SKM-1 (cell line): ENCODE data around the gene CCNJL.
"Not testable (repeated sequence)": the region's sequence is repeated elsewhere in the genome, so short reads cannot be mapped to it uniquely, and the experiment has no call there.

Experiments used
- DNase-seq: peaks from one replicate; lab custom pipeline; 2025; ENCODE audit not compliant: unreplicated experiment; lab: John Stamatoyannopoulos, UW

Gene CCNJL

DNA sequence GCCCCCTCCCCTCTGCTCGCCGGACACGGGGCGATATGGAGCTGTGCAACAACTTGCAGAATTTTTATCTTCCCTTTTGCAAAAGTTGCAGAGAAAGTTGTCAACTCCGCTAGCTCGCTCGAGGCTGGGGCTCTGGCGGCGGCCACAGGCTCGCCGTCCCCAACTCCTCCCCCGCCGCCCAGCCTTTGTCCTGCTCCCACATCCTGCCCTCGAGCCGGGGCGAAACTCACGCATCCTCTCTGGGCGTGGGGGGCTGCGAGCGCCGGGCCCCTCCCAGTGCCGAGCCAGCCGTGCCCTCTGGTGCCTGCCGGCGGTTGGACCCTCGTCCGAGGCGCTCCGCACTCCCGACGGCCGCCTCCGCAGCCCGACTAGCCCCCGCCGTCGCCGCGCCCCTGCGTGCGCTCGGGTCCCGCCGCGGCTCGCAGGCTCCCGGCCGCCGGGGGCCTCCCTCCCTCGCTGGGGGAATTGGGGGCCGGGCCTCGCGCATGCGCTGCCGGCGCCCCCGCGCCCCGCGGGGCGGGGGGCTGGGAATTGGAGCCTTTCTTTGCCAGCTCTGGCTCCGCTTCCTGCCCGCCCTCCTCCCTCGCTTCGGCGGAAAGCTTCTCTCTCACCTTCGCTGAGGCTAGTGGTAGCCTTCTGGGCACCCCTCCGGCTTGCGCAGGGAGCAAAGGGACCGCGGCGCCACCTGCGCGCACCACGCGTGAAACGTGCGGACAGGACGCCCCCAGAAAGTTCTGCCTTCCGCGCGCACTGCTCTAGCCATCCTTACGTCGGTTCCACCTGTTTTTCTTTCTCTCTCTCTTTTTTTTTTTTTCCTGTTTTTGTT lies at the start of gene CCNJL:
Gene CCNJL, minus strand, starts transcription at position 431 of the 826 bp plus-strand sequence. CDS start 641 bp downstream, outside the sequence.
- no peak for DNase-seq

DNA sequence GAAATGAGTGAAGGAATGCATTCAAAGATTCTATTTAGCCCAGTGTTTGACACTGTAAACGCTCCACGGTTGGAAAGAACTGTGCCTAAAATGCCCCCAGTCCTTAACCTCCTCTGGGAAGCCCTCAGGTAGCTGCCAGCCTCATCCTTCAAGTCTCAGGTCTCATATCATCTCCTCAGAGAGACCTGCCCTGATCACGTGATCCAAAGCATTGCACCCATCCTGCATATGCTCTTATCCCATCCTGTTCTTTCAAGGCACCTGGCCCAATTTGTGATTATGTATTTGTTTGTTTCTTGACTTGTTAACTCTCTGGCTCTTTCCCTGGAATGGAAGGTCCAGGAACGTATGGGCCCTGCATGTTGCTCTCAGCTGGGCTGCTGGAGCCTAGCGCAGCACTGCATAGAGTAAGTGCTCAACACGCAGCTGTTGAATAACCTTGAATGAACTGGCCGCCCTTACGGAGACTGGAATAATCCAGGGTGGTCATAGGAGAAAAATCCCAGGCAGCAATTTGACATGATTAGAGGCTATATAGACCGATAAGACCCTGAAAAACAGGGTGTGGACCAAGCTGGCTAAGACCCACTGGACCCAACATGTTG lies 49.4 kb upstream of the CCNJL start:
- DNase-seq = no peak

DNA sequence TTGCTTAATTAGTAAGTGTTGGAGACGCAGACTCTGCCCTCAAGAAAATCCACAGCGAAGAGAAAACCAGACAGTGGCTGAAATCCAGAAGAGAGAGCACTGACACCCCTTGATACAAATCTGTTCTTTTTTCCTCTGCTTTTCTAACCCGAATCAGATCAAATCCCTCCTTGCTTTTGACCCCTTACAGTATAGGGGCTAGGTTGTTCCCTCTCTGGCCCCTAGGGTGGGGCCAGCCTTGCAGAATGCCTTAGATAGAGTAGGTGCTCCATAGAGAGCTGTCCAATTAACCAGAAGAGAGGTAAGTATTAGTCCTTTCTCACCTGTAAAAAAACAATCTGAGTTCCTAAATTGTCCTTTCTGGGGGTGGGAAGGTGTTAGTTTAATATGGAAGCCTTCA lies 47.9 kb upstream of the CCNJL start:
- no peak for DNase-seq

DNA sequence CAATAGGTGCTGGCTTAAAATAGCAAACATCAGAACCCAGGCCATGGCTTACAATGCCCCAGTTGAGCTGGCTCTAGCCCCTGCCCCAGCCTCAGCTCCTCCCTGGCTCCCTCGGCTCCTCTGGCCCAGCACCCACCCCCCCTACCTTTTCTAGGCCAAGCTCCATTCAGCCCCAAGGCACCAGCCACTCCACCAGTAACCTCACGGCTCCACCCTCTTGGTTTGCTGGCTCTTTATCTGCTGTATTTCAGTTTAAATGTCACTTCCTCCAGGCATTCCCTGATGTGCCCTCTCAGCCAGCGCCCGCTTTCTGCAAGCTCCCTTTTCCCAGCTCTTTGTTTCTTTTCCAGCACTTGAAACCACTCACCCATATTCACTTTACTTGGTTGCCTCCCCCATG lies 47.5 kb upstream of the CCNJL start:
- DNase-seq = no peak

GRCh38 chr5:160359242-160359641 lies 46.9 kb upstream of the CCNJL start:
- DNase-seq = no peak

GRCh38 chr5:160357861-160358411 lies 45.6 kb upstream of the CCNJL start:
- no peak for DNase-seq

DNA sequence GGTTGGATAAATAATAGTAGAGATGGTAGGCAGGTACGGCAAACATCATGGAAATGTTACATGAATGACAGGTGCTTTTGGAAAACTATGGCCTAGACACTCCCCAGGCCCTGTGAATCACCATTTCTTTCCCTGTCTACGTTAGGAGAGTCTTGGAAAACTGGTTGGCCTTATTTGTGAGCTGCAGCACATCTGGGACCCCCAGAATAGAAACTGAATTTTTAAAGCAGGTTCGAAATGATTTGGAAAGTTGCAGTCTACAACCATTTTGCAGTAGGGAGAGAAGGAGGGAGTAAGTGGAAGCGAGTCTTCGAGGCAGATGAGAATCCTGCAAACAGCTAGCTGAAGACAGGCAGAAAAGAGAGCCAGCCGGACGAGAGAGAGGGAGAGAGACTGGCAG lies 45.0 kb upstream of the CCNJL start:
- no peak for DNase-seq

- DNase-seq = no peak
Observed at GRCh38 chr5:160356550-160357347, 44.4 kb upstream of the CCNJL start.

GRCh38 chr5:160354666-160355065 lies 42.3 kb upstream of the CCNJL start:
- DNase-seq = no peak

DNA sequence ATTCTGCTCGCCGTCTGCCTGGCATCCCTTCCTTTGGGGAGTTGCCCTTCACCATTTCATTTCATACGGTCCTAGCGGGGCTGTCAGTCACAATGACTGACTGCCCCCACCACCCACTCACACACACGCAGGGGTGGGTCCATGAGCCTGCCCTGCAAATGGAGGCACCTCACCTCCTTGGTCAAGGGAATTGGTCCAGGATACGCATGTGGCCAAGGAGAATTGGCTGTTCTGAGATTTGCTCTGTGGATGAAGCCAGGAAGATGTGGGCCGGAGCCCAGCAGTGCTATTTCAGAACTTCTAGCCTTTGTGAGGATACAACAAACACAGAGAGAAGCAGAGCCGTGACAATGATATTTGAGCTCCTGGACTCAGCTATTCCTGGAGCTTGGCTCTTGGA lies 41.0 kb upstream of the CCNJL start:
- no peak for DNase-seq

- DNase-seq = no peak
Observed at GRCh38 chr5:160352308-160352707, 39.9 kb upstream of the CCNJL start.

- DNase-seq = no peak
Observed at GRCh38 chr5:160349935-160350303, 37.6 kb upstream of the CCNJL start.

- DNase-seq = no peak
Observed at GRCh38 chr5:160349249-160349934, 37.0 kb upstream of the CCNJL start.

GRCh38 chr5:160348080-160348479 lies 35.7 kb upstream of the CCNJL start:
- DNase-seq = no peak

GRCh38 chr5:160347448-160347847 lies 35.1 kb upstream of the CCNJL start:
- DNase-seq = no peak

DNA sequence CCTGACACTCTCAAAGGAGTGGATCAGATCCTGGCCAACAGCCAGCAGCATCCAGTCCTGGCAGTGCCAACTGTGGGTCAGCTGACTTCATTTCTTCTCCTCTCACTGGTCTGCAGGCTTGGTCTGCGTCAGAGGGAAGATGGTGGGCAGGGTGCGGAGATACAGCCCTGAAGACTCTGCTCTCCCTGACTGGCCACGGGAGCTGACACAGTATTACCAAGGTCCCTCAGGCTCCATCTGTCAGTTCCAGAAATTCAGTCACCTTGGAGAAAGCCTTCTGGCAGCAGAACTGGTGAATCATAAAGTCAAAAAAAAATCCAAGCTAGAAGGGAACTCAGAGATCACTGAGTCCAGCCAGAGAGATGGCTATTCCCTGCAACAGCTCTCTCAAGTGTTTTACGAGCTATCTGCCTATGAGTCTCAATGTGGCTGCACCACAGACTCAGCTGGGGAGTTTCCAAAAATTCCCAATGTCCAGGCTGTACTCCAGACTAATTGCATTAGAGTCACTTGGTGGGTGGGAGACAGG lies 30.1 kb upstream of the CCNJL start:
- DNase-seq = no peak

DNA sequence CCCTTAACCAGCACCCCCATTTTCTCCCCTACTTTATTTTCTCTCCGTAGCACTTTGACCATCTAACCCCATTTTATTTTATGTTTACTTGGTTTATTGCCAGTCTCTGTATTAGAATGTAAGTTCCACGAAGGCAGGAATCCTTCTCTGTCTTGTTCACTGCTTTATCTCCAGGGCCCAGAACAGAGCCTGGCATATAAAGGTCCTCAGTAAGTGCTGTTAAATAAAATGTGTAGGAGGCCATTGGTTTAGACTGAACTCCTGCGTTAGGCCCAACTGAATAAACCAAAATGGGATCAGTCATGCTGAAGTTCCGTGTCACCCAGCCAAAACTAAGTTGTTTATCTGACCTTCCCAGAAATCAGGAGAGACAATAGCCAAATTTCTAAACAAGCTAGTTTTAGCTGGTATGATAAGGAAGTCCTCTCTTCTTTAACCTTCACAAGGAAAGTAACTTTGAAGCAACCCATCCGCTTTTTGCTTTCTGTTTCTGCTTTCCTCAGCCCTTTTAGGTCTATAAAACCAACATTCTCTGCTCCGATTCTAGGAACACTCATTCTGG lies 29.0 kb upstream of the CCNJL start:
- DNase-seq = no peak

DNA sequence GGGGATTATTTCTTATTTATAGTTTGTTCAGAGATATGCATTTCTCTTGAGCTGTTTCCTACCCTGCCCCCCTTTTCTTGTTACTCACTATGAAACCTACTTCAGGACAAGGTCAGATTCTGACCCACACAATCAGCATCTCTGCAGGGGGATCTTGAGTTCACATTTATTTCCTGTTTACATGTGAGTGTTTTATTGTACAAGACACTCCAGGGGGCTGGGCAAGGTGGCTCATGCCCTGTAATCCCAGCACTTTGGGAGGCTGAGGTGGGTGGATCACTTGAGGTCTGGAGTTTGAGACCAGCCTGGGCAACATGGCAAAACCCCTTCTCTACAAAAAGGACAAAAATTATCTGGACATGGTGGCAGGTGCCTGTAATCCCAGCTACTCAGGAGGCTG lies 28.1 kb upstream of the CCNJL start:
- not testable (repeated sequence) for DNase-seq

- DNase-seq = no peak
Observed at GRCh38 chr5:160339406-160340130, 27.2 kb upstream of the CCNJL start.

DNA sequence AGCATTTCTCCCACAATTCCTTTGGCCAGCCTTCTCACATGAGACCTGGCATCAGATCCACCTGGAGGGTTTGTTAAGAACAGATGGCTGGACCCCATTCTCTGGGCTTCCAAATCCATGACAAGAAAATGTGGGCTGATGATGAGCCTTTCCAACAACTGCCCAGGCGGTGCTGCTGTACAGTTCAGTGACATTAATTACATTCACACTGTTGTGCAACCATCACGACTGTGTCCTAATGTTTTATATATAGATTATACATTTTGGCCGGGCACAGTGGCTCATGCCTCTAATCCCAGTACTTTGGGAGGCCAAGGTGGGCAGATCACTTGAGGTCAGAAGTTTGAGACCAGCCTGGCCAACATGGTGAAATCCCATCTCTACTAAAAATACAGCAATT lies 22.4 kb upstream of the CCNJL start:
- DNase-seq = not testable (repeated sequence)
